SK-N-SH treated with all-trans-retinoic acid at 6 μM for 48 hours (cell line): Measurements from ENCODE around the gene PSMD14.

ENCODE experiments used
- ATAC-seq: fragments of 200-7000 bp; cut with Tn5 transposase; 3 replicates; pipeline ENCODE4 v1.9.1; 2020; ENCODE audit warnings: mild to moderate bottlenecking, moderate library complexity
- ARNTL ChIP-seq: fragments of 450-650 bp; formaldehyde crosslinking; IDR thresholded peaks from 2 replicates; pipeline ENCODE4 v1.5.0; 2020; ENCODE audit warnings: low read depth, mild to moderate bottlenecking, moderate library complexity, borderline replicate concordance
- BACH2 ChIP-seq: fragments of 250-450 bp; sonication (Bioruptor Pico); IDR thresholded peaks from 2 replicates; pipeline ENCODE4 v1.9.0; 2021; ENCODE audit warnings: mild to moderate bottlenecking, borderline replicate concordance
- CREB5 ChIP-seq: fragments of 250-450 bp; sonication (Bioruptor Pico); IDR thresholded peaks from 2 replicates; pipeline ENCODE4 v1.5.1; 2020; ENCODE audit warnings: low read depth, mild to moderate bottlenecking, moderate library complexity
- ESRRG ChIP-seq: fragments of 250-450 bp; sonication (Bioruptor Pico); IDR thresholded peaks from 2 replicates; pipeline ENCODE4 v1.6.1; 2021; ENCODE audit warnings: mild to moderate bottlenecking
- GLIS3 ChIP-seq: fragments of 250-450 bp; sonication (Bioruptor Pico); IDR thresholded peaks from 2 replicates; pipeline ENCODE4 v1.5.0; 2020; ENCODE audit warnings: mild to moderate bottlenecking, moderate library complexity
- ISL1 ChIP-seq: fragments of 250-450 bp; sonication (Bioruptor Pico); IDR thresholded peaks from 2 replicates; pipeline ENCODE4 v2.1.2; 2022; ENCODE audit warnings: mild to moderate bottlenecking, moderate library complexity
- OSR1 ChIP-seq: fragments of 250-450 bp; sonication (Bioruptor Pico); IDR thresholded peaks from 2 replicates; pipeline ENCODE4 v1.8.0; 2022; ENCODE audit warnings: moderate library complexity, mild to moderate bottlenecking, inconsistent platforms
- PATZ1 ChIP-seq: fragments of 250-450 bp; sonication (Bioruptor Pico); IDR thresholded peaks from 2 replicates; pipeline ENCODE4 v1.8.0; 2020; ENCODE audit warnings: mild to moderate bottlenecking, moderate library complexity, borderline replicate concordance
- POU6F1 ChIP-seq: fragments of 250-450 bp; sonication (Bioruptor Pico); IDR thresholded peaks from 2 replicates; pipeline ENCODE4 v1.8.0; 2021; ENCODE audit warnings: low read depth, mild to moderate bottlenecking, moderate library complexity, borderline replicate concordance
- SNAI2 ChIP-seq: fragments of 250-450 bp; sonication (Bioruptor Pico); IDR thresholded peaks from 2 replicates; pipeline ENCODE4 v1.5.0; 2020; ENCODE audit warnings: mild to moderate bottlenecking, moderate library complexity
- TCF4 ChIP-seq: fragments of 250-450 bp; sonication (Bioruptor Pico); IDR thresholded peaks from 2 replicates; pipeline ENCODE4 v1.8.0; 2021; ENCODE audit warnings: mild to moderate bottlenecking, moderate library complexity, borderline replicate concordance
- TOX ChIP-seq: fragments of 250-450 bp; sonication (Bioruptor Pico); IDR thresholded peaks from 2 replicates; pipeline ENCODE4 v1.8.0; 2021; ENCODE audit warnings: mild to moderate bottlenecking, moderate library complexity, borderline replicate concordance
- TSHZ2 ChIP-seq: fragments of 250-450 bp; sonication (Bioruptor Pico); IDR thresholded peaks from 2 replicates; pipeline ENCODE4 v1.5.0; 2020; ENCODE audit warnings: mild to moderate bottlenecking, moderate library complexity
- ZC3H10 ChIP-seq: fragments of 250-450 bp; sonication (Bioruptor Pico); IDR thresholded peaks from 2 replicates; pipeline ENCODE4 v1.5.1; 2021; ENCODE audit warnings: mild to moderate bottlenecking, moderate library complexity
- ZFP3 ChIP-seq: fragments of 250-450 bp; sonication (Bioruptor Pico); IDR thresholded peaks from 2 replicates; pipeline ENCODE4 v1.5.0; 2020; ENCODE audit warnings: mild to moderate bottlenecking, moderate library complexity
- ZFP30 ChIP-seq: fragments of 450-650 bp; formaldehyde crosslinking; IDR thresholded peaks from 2 replicates; pipeline ENCODE4 v1.5.0; 2022; ENCODE audit warnings: mild to moderate bottlenecking, moderate library complexity
- ZNF565 ChIP-seq: fragments of 450-650 bp; formaldehyde crosslinking; conservative IDR thresholded peaks from 2 replicates; pipeline ENCODE4 v1.5.0; 2020; ENCODE audit warnings: low read depth, mild to moderate bottlenecking, moderate library complexity
- ZNF70 ChIP-seq: fragments of 450-650 bp; formaldehyde crosslinking; IDR thresholded peaks from 2 replicates; pipeline ENCODE4 v1.5.0; 2020; ENCODE audit warnings: mild to moderate bottlenecking, moderate library complexity
- ZNF8 ChIP-seq: fragments of 450-650 bp; formaldehyde crosslinking; IDR thresholded peaks from 2 replicates; pipeline ENCODE4 v1.5.0; 2020; ENCODE audit warnings: mild to moderate bottlenecking, moderate library complexity

PSMD14 gene

GRCh38 chr2:161362568-161363166 is 54.4 kb downstream of the PSMD14 start (continued):
- TF ChIP-seq POU6F1 (CRISPR knock-in tag) (no peak), ZFP30 (CRISPR knock-in tag) (no peak)

- no peak for ATAC-seq
- TF ChIP-seq ZFP30 (CRISPR knock-in tag) (no peak), ZC3H10 (CRISPR knock-in tag) (no peak), ESRRG (no peak), ZNF8 (CRISPR knock-in tag) (no peak), PATZ1 (CRISPR knock-in tag) (no peak), CREB5 (CRISPR knock-in tag) (no peak), ZNF70 (no peak), ISL1 (CRISPR knock-in tag) (no peak), BACH2 (CRISPR knock-in tag) (no peak), POU6F1 (CRISPR knock-in tag) (no peak), ZNF565 (CRISPR knock-in tag) (no peak), SNAI2 (CRISPR knock-in tag) (no peak), OSR1 (no peak), ZFP3 (no peak)
These were observed 59.5 kb downstream of the PSMD14 start for GRCh38 chr2:161367675-161368074.

GRCh38 chr2:161369311-161369710 is 61.1 kb downstream of the PSMD14 start:
- TF ChIP-seq TSHZ2 (CRISPR knock-in tag) (no peak), ARNTL (no peak)
- no peak for ATAC-seq

- no peak for ATAC-seq
- TF ChIP-seq POU6F1 (CRISPR knock-in tag) (no peak), CREB5 (CRISPR knock-in tag) (no peak), ISL1 (CRISPR knock-in tag) (no peak), GLIS3 (CRISPR knock-in tag) (no peak), TOX (no peak), TSHZ2 (CRISPR knock-in tag) (no peak), ZNF70 (no peak), TCF4 (CRISPR knock-in tag) (no peak), SNAI2 (CRISPR knock-in tag) (no peak), ZNF8 (CRISPR knock-in tag) (no peak), ZFP30 (CRISPR knock-in tag) (no peak)
These were observed 62.8 kb downstream of the PSMD14 start for GRCh38 chr2:161370981-161371380.
